ENCODE data around the gene OR4D2.

DNA sequence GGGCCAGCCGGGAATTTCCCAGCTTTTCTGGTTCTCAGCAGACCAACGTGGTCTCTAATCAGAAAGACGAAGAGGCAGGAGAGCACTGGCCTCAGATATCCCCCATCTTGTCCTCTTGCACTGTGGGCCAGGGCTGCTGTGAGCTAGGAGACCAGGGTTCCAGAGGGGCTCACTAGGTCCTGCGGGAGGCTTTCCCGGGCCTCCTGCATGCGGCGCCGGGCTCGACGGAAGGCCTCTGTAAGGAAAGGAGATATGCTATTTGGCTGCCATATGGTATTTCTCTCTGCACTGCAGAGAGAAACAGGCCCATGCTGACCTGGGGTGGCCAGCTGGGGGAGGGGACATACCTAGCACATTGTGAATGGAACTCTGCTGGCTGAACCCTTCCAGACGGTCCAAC, 39.2 kb downstream of the OR4D2 start:
- TF ChIP-seq POLR2A (IDR thresholded peaks at IDR 0.05) (no peak), POLR2AphosphoS5 (IDR thresholded peaks at IDR 0.05) (no peak)
- TF ChIP-seq, protein P1, sequence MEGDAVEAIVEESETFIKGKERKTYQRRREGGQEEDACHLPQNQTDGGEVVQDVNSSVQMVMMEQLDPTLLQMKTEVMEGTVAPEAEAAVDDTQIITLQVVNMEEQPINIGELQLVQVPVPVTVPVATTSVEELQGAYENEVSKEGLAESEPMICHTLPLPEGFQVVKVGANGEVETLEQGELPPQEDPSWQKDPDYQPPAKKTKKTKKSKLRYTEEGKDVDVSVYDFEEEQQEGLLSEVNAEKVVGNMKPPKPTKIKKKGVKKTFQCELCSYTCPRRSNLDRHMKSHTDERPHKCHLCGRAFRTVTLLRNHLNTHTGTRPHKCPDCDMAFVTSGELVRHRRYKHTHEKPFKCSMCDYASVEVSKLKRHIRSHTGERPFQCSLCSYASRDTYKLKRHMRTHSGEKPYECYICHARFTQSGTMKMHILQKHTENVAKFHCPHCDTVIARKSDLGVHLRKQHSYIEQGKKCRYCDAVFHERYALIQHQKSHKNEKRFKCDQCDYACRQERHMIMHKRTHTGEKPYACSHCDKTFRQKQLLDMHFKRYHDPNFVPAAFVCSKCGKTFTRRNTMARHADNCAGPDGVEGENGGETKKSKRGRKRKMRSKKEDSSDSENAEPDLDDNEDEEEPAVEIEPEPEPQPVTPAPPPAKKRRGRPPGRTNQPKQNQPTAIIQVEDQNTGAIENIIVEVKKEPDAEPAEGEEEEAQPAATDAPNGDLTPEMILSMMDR (IDR thresholded peaks at IDR 0.05 in 8 of 11, conservative IDR thresholded peaks at IDR 0.05 in 3 of 11): no peak

Data from spleen (tissue), 7 donors.